Esophagus squamous epithelium (tissue), 5 donors: ENCODE measurements around the gene CIAO3. TPM values are rescaled to one million over a fixed set of nuclear protein-coding genes. Genes with fewer than 3 reads are reported as not detected.

Experiments
- DNase-seq: peaks from one replicate; lab custom pipeline; 2025; lab: John Stamatoyannopoulos, UW
- H3K27ac ChIP-seq, 4 donors: fragments of 200-600 bp; sonication (generic); one replicate each; pipeline ENCODE4 v1.5.1; 2016 to 2019; ENCODE audit warnings: mild to moderate bottlenecking in 1 of 4
- H3K27me3 ChIP-seq, 4 donors: fragments of 200-600 bp; sonication (generic); 1 replicate in 3 of 4; 2 replicates in 1 of 4; pipeline versions ENCODE4 v1.5.1 to v1.6.0; 2017 to 2021; ENCODE audit warnings: antibody characterized with exemption in 1 of 4
- H3K36me3 ChIP-seq, 3 donors: fragments of 200-600 bp; sonication (generic); one replicate each; pipeline ENCODE4 v1.5.1; 2016 to 2019
- H3K4me1 ChIP-seq, 3 donors: fragments of 200-600 bp; sonication (generic); one replicate each; pipeline ENCODE4 v1.5.1; 2017 to 2019
- H3K4me3 ChIP-seq, 4 donors: fragments of 200-600 bp; sonication (generic); 1 replicate in 3 of 4; 2 replicates in 1 of 4; pipeline ENCODE4 v1.5.1; 2016 to 2019; ENCODE audit warnings: mild to moderate bottlenecking in 2 of 4, moderate library complexity in 1 of 4
- H3K9me3 ChIP-seq, 3 donors: fragments of 200-600 bp; sonication (generic); one replicate each; pipeline ENCODE4 v1.5.1; 2016 to 2019
- POLR2A ChIP-seq, 4 donors: fragments of 450-650 bp; IDR thresholded peaks; one replicate each; pipeline ENCODE4 v1.6.1; 2017; ENCODE audit warnings: antibody characterized with exemption in 4 of 4, mild to moderate bottlenecking in 4 of 4, moderate library complexity in 3 of 4
- WGBS, 2 donors: methylation state at CpG; one replicate each; pipeline ENCODE4 v1.1.5; 2018; 5-methylcytosine and 5-hydroxymethylcytosine counted together
- intact Hi-C: fragments of 100-400 bp; cut with DNase I; formaldehyde crosslinking; loops from one replicate; pipeline ENCODE4 v1.15.0; 2022
- total RNA-seq, 4 donors: library from RNA; depleted of rRNA; stranded (reverse); fragments of >200 nt; gene quantifications; one replicate each; pipeline ENCODE4 v1.1.0, GENCODE V29; 2016
- TF ChIP-seq, protein P1 (sequence below), 6 experiments: fragments of 450-650 bp in 4 of 6; fragments of 200-600 bp in 2 of 6; sonication (generic) in 2 of 6; IDR thresholded peaks; one replicate each; pipeline ENCODE4 v1.5.1; 2016 to 2019; ENCODE audit warnings: antibody characterized with exemption in 6 of 6, mild to moderate bottlenecking in 4 of 6, moderate library complexity in 4 of 6
- donor health status: DM: yes; HTN: yes; CAD: no.

The CIAO3 gene
- total RNA-seq, 4 donors from 2014 or later = 29.7 to 34.5 (median 33.2) TPM

DNA sequence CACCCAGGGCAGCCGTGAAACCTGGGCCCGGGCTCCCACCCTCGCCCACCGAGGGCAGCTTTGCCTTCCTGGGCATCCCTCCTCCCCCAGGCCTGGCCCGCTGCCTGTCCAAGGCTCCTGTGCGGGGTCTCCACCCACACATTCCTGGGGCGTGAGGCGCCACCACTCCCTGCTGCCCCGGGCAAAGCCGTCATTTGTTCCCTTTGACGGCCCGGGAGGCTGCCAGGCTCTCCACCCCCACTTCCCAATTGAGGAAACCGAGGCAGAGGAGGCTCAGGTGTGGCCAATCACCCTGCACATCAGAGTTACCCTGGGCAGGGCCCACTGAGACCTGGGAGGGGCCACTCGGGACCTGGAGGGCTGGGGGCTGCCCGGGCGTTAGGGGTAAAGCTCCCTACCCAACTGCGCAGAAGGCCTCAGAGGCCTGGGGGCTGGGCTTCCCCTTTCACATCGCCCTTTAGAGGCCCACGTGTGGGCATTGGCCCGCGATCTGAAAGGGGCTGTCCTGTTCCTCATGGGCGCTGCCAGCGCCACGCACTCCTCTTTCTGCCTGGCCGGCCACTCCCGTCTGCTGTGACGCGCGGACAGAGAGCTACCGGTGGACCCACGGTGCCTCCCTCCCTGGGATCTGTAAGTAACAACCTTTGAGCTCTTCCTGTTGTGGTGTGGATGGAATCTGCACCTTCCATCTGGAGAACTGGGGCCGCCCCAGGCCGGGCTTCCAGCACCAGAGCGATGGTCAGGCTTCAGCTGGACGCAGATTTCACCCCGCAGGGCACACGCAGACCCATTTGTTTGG is 19.9 kb upstream of the CIAO3 start, which contains the start of gene MSLN:
TSS of gene MSLN (plus strand) at position 190 of the 799 bp plus-strand sequence. CDS start 1,947 bp downstream, outside the sequence.
- TF ChIP-seq, protein P1, sequence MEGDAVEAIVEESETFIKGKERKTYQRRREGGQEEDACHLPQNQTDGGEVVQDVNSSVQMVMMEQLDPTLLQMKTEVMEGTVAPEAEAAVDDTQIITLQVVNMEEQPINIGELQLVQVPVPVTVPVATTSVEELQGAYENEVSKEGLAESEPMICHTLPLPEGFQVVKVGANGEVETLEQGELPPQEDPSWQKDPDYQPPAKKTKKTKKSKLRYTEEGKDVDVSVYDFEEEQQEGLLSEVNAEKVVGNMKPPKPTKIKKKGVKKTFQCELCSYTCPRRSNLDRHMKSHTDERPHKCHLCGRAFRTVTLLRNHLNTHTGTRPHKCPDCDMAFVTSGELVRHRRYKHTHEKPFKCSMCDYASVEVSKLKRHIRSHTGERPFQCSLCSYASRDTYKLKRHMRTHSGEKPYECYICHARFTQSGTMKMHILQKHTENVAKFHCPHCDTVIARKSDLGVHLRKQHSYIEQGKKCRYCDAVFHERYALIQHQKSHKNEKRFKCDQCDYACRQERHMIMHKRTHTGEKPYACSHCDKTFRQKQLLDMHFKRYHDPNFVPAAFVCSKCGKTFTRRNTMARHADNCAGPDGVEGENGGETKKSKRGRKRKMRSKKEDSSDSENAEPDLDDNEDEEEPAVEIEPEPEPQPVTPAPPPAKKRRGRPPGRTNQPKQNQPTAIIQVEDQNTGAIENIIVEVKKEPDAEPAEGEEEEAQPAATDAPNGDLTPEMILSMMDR (IDR thresholded peaks at IDR 0.05) = no peak
- no peak for TF ChIP-seq POLR2A (IDR thresholded peaks at IDR 0.05)
- H3K36me3 ChIP-seq = no peaks in the 10 kb centered on the region
- DNase-seq = no peak
- 91 to 92% methylated on average over 6 to 9 of the region's 37 CpGs for WGBS, 2 donors
- H3K4me3 ChIP-seq = no peak within 1 kb of the TSS
- H3K27ac ChIP-seq = peak within 1 kb of the TSS; percentile 34 to 68 (median 60)
- intact Hi-C loops = no loop called here
- peaks cover 7 to 47% (median 12%) of the 10 kb centered on the region in 3 donors for H3K4me1 ChIP-seq
- peaks cover 0 to 56% (median 0%) of the 10 kb centered on the region in 4 donors for H3K27me3 ChIP-seq
- H3K9me3 ChIP-seq = no peaks in the 10 kb centered on the region

DNA sequence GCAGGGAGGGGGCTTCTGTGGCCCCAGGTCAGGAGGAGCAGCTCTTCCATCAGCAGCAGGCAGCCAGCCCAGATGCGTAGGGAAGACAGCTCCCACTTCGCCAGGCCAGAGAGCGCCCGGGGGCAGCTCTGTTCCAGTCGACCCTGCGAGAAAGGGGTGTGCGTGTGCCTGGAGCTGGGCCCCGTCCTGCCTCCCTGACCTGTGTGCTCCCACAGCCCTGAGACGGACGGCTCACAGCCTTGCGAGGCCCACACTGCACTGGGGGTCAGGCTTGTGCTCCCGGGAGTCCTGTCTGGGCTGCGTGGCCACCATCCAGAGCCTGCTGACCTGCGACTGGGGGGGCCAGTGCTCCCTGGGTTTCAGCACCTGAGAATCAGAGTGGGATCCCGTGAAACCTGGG is 19.3 kb upstream of the CIAO3 start:
- intact Hi-C loops = no loop called here
- Histone ChIP-seq H3K36me3 (no peaks in the 10 kb centered on the region), H3K27ac (peak overlapping the region; percentile 34 to 68 (median 60)), H3K27me3 (peaks cover 0 to 57% (median 0%) of the 10 kb centered on the region in 4 donors), H3K9me3 (no peaks in the 10 kb centered on the region), H3K4me3 (no peak overlapping the region), H3K4me1 (peaks cover 7 to 47% (median 12%) of the 10 kb centered on the region in 3 donors)
- TF ChIP-seq POLR2A (IDR thresholded peaks at IDR 0.05) = no peak
- TF ChIP-seq, protein P1 (IDR thresholded peaks at IDR 0.05) = no peak
- no peak for DNase-seq
- no CpG with 5 or more reads among the region's 15 CpGs for WGBS, 2 donors

- no peaks in the 10 kb centered on the region for H3K9me3 ChIP-seq
- TF ChIP-seq, protein P1 (IDR thresholded peaks at IDR 0.05) = peak in 1 of 6 experiments; percentile 25
- no peak for TF ChIP-seq POLR2A (IDR thresholded peaks at IDR 0.05)
- H3K36me3 ChIP-seq = no peaks in the 10 kb centered on the region
- H3K4me1 ChIP-seq = peaks cover 7 to 54% (median 12%) of the 10 kb centered on the region in 3 donors
- no peak overlapping the region for H3K4me3 ChIP-seq
- H3K27me3 ChIP-seq = peaks cover 0 to 56% (median 0%) of the 10 kb centered on the region in 4 donors
- intact Hi-C loops = no loop called here
- WGBS, 2 donors = 56 to 88% methylated on average over 16 to 18 of the region's 34 CpGs
- no peak for DNase-seq
- H3K27ac ChIP-seq = peak overlapping the region; percentile 34 to 68 (median 60)
Measured at GRCh38 chr16:759110-759910, 18.5 kb upstream of the CIAO3 start.

DNA sequence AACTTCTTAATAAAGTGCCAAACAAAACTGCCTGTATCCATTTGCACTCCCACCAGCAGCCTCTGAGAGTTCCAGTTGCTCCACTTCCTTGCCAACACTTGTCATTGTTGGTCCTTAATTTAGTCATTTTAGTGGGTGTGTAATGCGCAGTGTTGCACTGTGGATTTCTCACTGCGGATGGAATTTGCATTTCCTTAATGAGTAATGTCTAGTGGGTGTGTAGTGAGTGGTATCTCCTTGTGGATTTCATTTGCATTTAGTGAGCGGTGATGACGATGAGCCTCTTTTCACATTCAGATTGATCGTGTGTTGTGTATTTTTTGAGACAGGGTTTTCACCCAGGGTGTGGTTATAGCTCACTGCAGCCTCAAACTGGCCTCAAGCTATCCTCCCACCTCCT is 15.6 kb upstream of the CIAO3 start:
- intact Hi-C loops = no loop called here
- Histone ChIP-seq H3K27ac (no peak overlapping the region), H3K27me3 (peaks cover 0 to 60% (median 0%) of the 10 kb centered on the region in 4 donors), H3K36me3 (no peaks in the 10 kb centered on the region), H3K9me3 (no peaks in the 10 kb centered on the region), H3K4me3 (no peak overlapping the region), H3K4me1 (peaks cover 7 to 57% (median 12%) of the 10 kb centered on the region in 3 donors)
- no peak for DNase-seq
- TF ChIP-seq, protein P1 (IDR thresholded peaks at IDR 0.05) = no peak
- no peak for TF ChIP-seq POLR2A (IDR thresholded peaks at IDR 0.05)
- WGBS, 2 donors = 58 to 91% methylated on average over 5 of the region's 5 CpGs
